Nucleus accumbens (tissue), 56 donors: ENCODE data around the gene SDK1.

ENCODE experiments used
- DNase-seq, 56 donors: peaks; one replicate each; lab custom pipeline; 2025; lab: John Stamatoyannopoulos, UW

Gene SDK1

GRCh38 chr7:4052130-4052529, 751.1 kb downstream of the SDK1 start:
- no peak for DNase-seq

GRCh38 chr7:4054158-4054557, 753.1 kb downstream of the SDK1 start:
- no peak for DNase-seq

- DNase-seq: no peak
Observed at GRCh38 chr7:4056552-4057288, 755.7 kb downstream of the SDK1 start.

- no peak for DNase-seq
Observed at GRCh38 chr7:4057289-4057616, 756.2 kb downstream of the SDK1 start.

- no peak for DNase-seq
Observed at GRCh38 chr7:4058158-4058557, 757.1 kb downstream of the SDK1 start.

- no peak for DNase-seq
Observed at GRCh38 chr7:4065190-4065589, 764.1 kb downstream of the SDK1 start.

- no peak for DNase-seq
Observed at GRCh38 chr7:4066206-4066605, 765.2 kb downstream of the SDK1 start.

- no peak for DNase-seq
Observed at GRCh38 chr7:4066626-4067475, 765.8 kb downstream of the SDK1 start.

GRCh38 chr7:4067476-4067760, 766.4 kb downstream of the SDK1 start:
- DNase-seq: no peak

- peak in 3 of 56 donors; percentile 4 to 8 (median 7) for DNase-seq
Observed at GRCh38 chr7:4067874-4068273, 766.8 kb downstream of the SDK1 start.

- no peak for DNase-seq
Observed at GRCh38 chr7:4068286-4068685, 767.2 kb downstream of the SDK1 start.

GRCh38 chr7:4069268-4070095, 768.4 kb downstream of the SDK1 start:
- DNase-seq: no peak

GRCh38 chr7:4070214-4070613, 769.2 kb downstream of the SDK1 start:
- DNase-seq: no peak

GRCh38 chr7:4071370-4072058, 770.5 kb downstream of the SDK1 start:
- no peak for DNase-seq

- DNase-seq: no peak
Observed at GRCh38 chr7:4072161-4072925, 771.3 kb downstream of the SDK1 start.

- DNase-seq: no peak
Observed at GRCh38 chr7:4073052-4073451, 772.0 kb downstream of the SDK1 start.

GRCh38 chr7:4073750-4074149, 772.7 kb downstream of the SDK1 start:
- no peak for DNase-seq

GRCh38 chr7:4074407-4074806, 773.4 kb downstream of the SDK1 start:
- DNase-seq: no peak

GRCh38 chr7:4074994-4075393, 773.9 kb downstream of the SDK1 start:
- no peak for DNase-seq

GRCh38 chr7:4076701-4077294, 775.7 kb downstream of the SDK1 start:
- no peak for DNase-seq
